GM21529 (cell line): Measurements from ENCODE around the gene MKRN1.
"Not testable (repeated sequence)": the region's sequence is repeated elsewhere in the genome, so short reads cannot be mapped to it uniquely, and the experiment has no call there.

Source experiments
- ATAC-seq: cut with Tn5 transposase; IDR thresholded peaks from one replicate; pipeline ENCODE4 v1.9.1; 2021; ENCODE audit not compliant: unreplicated experiment

MKRN1 gene

GRCh38 chr7:140440593-140440992, 38.7 kb downstream of the MKRN1 start:
- no peak for ATAC-seq

GRCh38 chr7:140439359-140439758, 39.9 kb downstream of the MKRN1 start:
- ATAC-seq: no peak

- ATAC-seq: no peak
Measured at GRCh38 chr7:140435252-140435895, 43.9 kb downstream of the MKRN1 start.

- no peak for ATAC-seq
Measured at GRCh38 chr7:140433396-140433795, 45.9 kb downstream of the MKRN1 start.

DNA sequence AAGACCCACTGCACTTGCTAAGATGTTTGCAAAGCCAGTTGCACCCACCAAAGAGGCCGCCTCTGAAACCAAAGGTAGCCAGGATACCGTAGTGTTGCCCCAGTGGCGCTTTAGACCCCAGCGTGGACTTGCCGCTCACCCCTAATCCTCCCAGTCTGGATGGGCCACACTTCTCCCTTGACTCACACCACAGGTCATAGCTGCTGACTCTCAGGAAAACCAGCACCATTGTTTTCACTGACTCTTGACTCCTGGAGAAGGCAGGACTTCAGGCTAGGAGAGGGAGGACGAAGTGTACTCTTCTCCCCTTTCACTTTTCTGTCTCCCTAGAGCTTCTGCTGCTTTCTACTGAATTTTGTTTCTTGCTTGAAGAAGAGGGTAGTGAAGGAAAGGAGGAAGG, 53.2 kb downstream of the MKRN1 start:
- ATAC-seq: no peak

DNA sequence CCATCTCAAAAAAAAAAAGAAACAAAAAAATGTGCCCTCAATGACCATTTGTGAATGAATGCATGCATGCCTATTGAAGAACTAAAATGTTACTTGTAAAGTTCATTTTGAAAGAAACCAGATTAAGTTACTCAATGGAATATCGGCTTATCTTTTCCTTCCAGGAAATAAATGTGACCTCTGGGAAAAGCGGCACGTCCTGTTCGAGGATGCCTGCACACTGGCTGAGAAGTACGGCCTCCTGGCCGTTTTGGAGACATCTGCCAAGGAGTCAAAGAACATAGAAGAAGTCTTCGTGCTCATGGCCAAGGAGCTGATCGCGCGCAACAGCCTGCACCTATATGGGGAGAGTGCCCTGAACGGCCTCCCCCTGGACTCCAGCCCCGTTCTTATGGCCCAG, 53.6 kb downstream of the MKRN1 start:
- no peak for ATAC-seq

- no peak for ATAC-seq
Measured at GRCh38 chr7:140423501-140423900, 55.8 kb downstream of the MKRN1 start.

GRCh38 chr7:140421521-140421920, 57.8 kb downstream of the MKRN1 start:
- no peak for ATAC-seq

GRCh38 chr7:140418653-140419052, 60.7 kb downstream of the MKRN1 start:
- ATAC-seq: no peak

DNA sequence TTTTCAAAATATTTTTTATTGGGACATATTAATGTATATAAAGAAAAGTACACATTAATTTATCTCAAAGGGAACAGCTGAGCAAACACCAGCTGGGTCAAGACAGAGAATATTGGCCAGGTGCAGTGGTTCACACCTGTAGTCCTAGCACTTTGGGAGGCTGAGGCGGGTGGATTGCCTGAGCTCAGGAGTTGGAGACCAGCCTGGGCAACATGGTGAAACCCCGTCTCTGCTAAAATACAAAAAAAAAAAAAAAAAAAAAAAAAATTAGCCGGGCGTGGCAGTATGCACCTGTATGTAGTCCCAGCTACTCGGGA, 61.2 kb downstream of the MKRN1 start:
- not testable (repeated sequence) for ATAC-seq

DNA sequence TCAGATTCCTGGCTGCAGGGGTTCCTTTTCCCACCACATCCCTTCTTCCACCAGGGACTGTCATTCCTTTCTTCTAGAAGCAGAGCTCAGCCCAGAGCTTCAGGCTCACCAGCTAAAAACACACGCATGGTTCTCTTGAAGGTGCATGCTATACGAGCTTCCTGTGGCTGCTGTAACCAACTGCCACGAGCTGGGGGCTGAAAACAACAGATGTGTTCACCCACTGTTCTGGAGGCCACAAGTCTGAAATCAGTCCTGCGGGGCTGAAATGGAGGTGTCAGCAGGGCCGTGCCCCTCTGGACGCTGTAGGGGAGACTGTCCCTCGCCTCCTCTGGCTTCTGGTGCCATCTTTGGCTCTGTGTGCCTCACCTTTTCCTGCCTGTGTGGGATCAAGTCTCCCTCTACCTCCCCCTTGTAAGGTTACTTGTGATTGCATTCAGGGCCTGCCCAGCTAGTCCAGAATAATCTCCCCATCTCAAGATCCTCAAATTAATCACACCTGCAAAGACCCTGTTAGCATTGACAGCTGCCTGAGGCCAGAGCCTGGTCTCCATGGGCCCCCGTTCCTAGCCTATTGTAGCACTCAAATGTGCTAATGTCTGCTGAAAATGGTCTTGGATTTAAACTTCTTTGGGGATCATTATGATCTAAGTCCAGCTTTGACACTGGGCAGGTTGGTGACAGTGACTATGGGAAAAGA, 61.7 kb downstream of the MKRN1 start:
- no peak for ATAC-seq

- ATAC-seq: no peak
Measured at GRCh38 chr7:140416560-140416959, 62.7 kb downstream of the MKRN1 start.

- not testable (repeated sequence) for ATAC-seq
Measured at GRCh38 chr7:140415816-140416215, 63.5 kb downstream of the MKRN1 start.

DNA sequence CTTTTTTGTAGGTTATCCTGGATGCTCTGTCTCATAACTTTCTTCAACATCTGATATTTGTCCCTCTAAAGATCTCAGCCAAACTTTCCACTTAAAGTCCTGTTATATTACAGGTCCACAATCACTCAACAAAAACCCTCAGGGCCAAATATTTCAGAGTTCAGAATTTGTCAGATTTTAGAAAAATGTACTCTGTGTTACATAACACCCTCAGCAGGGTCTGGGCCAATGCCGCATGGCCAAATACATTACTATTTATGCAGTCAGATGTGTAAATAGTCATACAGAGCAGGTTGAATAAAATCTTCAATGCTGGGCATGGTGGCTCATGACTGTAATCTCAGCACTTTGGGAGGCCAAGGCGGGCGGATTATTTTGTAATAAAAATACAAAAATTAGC, 63.9 kb downstream of the MKRN1 start:
- ATAC-seq: no peak

DNA sequence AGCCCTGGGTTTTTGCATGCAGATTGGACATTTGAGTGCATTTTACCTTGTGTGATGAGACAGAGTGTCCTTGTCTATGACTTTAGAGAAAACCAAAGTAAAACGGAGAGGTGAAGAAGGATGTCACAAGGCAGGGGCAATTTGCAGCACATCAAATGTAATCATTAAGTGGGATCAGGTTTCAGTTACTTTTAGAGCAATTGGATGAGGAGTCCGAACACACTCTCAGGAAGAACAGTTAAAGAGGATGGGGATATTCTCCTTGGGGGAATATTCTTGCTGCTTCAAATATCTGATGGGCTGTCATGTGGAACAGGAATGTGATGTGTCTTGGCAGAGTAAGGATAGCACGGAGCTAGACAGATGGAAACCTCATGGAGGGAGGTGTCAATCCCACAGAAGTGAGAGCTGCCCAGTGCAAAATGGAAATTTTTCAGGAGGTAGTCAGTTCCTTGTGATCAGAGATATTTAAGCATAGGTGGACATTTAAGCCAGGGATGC, 74.7 kb downstream of the MKRN1 start:
- no peak for ATAC-seq

DNA sequence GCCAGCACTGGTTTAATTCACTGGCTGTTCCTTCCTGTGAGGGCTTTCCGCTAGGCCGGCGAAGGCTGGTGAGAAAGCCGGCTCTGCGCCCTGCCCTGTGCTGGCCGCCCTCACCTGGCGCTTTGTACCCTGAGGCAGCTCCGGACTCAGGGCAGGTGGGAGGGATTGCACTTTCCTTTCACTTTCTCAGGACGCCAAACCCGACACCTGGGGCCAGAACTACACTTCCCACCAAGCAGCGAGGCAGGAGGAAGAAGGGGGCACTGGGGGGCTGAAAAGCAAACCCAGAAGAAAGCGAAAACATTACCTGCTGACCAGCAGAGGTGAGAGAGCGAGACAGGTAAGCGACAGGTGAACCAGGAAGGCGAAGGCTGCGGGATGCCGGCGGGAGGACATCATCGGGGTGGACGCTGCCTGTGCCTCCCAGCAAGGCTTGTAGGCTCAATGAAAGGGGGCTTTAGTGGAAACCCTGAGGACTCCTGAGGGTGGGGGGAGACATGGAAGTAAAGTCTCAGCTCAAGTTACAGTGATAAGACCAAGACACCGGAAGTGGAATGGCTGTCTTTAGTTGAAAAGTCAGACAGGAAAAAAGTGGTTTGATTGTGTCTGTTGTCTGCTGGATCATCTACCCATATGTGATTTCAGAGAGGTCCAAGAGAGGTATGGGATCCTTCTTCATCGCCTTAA, 75.3 kb downstream of the MKRN1 start, which contains the start of gene RAB19:
Gene RAB19 (plus strand): TSS at position 181 of the 687 bp plus-strand sequence. CDS start 3,589 bp downstream, outside the sequence.
- no peak for ATAC-seq
